ENCODE data around the gene DNAH2. TPM values are rescaled to one million over a fixed set of nuclear protein-coding genes. Genes with fewer than 3 reads are reported as not detected.

The DNAH2 gene
- total and polyA plus RNA-seq, 9 of the 15 experiments (the other 6 are each of a cell fraction or from before 2014, with no cell fraction given), result 0.03 TPM; not detected in 8

DNA sequence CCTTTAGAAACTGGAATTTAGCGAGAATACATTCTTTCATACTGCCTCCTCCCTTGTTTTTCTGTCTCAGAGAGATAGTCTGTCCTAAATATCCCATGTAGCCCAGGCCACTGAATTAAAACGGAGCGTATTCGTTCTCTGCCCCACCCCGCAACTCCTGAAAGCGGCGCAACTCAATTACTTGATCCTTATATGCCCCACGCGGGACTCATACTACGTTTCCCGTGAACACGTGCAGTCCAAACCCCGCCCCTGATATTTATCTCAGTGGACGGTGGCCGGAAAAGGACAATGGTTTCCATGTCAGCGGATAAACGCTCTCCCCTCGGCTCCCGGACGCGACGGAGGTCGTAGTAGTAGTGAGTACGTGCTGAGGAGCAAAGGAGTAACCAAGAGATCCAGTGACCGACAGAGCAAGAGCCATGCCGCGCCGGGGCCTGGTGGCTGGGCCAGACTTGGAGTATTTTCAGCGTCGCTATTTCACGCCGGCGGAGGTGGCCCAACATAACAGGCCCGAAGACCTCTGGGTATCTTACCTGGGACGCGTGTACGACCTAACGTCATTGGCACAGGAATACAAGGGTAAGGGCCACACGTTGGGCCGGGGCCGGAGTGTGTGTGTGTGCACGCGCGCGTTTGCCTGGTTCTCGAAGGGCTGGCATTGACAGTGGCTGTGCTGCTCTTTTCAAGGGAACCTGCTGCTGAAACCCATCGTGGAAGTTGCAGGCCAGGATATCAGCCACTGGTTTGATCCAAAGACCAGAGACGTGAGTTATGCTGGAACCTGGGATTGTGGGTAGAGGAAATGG lies 140.4 kb downstream of the DNAH2 start, which contains the start of gene CYB5D1 (continued):
- TF ChIP-seq, protein P1, sequence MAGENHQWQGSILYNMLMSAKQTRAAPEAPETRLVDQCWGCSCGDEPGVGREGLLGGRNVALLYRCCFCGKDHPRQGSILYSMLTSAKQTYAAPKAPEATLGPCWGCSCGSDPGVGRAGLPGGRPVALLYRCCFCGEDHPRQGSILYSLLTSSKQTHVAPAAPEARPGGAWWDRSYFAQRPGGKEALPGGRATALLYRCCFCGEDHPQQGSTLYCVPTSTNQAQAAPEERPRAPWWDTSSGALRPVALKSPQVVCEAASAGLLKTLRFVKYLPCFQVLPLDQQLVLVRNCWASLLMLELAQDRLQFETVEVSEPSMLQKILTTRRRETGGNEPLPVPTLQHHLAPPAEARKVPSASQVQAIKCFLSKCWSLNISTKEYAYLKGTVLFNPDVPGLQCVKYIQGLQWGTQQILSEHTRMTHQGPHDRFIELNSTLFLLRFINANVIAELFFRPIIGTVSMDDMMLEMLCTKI (IDR thresholded peaks at IDR 0.05; ENCODE audit: partially characterized antibody), result no peak
- TF ChIP-seq IFI16 (CRISPR knock-in tag; IDR thresholded peaks at IDR 0.05), result no peak
- TF ChIP-seq, protein P2, sequence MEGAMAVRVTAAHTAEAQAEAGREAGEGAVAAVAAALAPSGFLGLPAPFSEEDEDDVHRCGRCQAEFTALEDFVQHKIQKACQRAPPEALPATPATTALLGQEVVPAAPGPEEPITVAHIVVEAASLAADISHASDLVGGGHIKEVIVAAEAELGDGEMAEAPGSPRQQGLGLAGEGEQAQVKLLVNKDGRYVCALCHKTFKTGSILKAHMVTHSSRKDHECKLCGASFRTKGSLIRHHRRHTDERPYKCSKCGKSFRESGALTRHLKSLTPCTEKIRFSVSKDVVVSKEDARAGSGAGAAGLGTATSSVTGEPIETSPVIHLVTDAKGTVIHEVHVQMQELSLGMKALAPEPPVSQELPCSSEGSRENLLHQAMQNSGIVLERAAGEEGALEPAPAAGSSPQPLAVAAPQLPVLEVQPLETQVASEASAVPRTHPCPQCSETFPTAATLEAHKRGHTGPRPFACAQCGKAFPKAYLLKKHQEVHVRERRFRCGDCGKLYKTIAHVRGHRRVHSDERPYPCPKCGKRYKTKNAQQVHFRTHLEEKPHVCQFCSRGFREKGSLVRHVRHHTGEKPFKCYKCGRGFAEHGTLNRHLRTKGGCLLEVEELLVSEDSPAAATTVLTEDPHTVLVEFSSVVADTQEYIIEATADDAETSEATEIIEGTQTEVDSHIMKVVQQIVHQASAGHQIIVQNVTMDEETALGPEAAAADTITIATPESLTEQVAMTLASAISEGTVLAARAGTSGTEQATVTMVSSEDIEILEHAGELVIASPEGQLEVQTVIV (CRISPR knock-in tag; IDR thresholded peaks at IDR 0.05; ENCODE audit: borderline replicate concordance), result no peak
- TF ChIP-seq GATAD2B (IDR thresholded peaks at IDR 0.05; ENCODE audit: borderline replicate concordance), result no peak
- TF ChIP-seq BMI1 (IDR thresholded peaks at IDR 0.05; ENCODE audit: low read length), result no peak
- peak; percentile 66 for TF ChIP-seq BRD9 (IDR thresholded peaks at IDR 0.05; ENCODE audit: low read depth, partially characterized antibody)
- TF ChIP-seq ZNF239 (CRISPR knock-in tag; IDR thresholded peaks at IDR 0.05), result no peak
- TF ChIP-seq SPI1 (IDR thresholded peaks at IDR 0.05; ENCODE audit: borderline replicate concordance, low read depth, low read length), result no peak
- TF ChIP-seq PRMT5 (CRISPR knock-in tag; IDR thresholded peaks at IDR 0.05), result no peak
- no peak for TF ChIP-seq HIVEP1 (CRISPR knock-in tag; IDR thresholded peaks at IDR 0.05)
- TF ChIP-seq PTTG1 (tag; IDR thresholded peaks at IDR 0.05; ENCODE audit: low read depth), result no peak
- TF ChIP-seq NRF1 (conservative IDR thresholded peaks at IDR 0.05 in 1 of 2, IDR thresholded peaks at IDR 0.05 in 1 of 2), result no peak
- TF ChIP-seq, protein P3, sequence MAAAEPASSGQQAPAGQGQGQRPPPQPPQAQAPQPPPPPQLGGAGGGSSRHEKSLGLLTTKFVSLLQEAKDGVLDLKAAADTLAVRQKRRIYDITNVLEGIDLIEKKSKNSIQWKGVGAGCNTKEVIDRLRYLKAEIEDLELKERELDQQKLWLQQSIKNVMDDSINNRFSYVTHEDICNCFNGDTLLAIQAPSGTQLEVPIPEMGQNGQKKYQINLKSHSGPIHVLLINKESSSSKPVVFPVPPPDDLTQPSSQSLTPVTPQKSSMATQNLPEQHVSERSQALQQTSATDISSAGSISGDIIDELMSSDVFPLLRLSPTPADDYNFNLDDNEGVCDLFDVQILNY (CRISPR knock-in tag; IDR thresholded peaks at IDR 0.05), result 0 out of 2 replicates have a peak, but pooled peaks have one; percentile 28
- TF ChIP-seq E2F3 (CRISPR knock-in tag; IDR thresholded peaks at IDR 0.05), result no peak
- TF ChIP-seq, protein P4, sequence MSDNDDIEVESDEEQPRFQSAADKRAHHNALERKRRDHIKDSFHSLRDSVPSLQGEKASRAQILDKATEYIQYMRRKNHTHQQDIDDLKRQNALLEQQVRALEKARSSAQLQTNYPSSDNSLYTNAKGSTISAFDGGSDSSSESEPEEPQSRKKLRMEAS (CRISPR knock-in tag; IDR thresholded peaks at IDR 0.05), result peak; percentile 79
- no peak for TF ChIP-seq HNRNPH1 (optimal IDR thresholded peaks at IDR 0.05; ENCODE audit: low read depth, low read length)
- 0 out of 2 replicates have a peak, but pooled peaks have one; percentile 41 for TF ChIP-seq RAD51 (IDR thresholded peaks at IDR 0.05; ENCODE audit: borderline replicate concordance, low read depth)
- TF ChIP-seq, protein P5, sequence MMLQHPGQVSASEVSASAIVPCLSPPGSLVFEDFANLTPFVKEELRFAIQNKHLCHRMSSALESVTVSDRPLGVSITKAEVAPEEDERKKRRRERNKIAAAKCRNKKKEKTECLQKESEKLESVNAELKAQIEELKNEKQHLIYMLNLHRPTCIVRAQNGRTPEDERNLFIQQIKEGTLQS (IDR thresholded peaks at IDR 0.05), result no peak
- TF ChIP-seq, protein P5 (CRISPR knock-in tag; conservative IDR thresholded peaks at IDR 0.05), result no peak
- TF ChIP-seq SIN3A (IDR thresholded peaks at IDR 0.05; ENCODE audit: borderline replicate concordance in 2 of 2, control insufficient read depth in 1 of 2, low read depth in 2 of 2, low read length in 2 of 2), result peak; percentile 88 to 89; a peak in 2 of 4 replicates
- peak; percentile 90 for TF ChIP-seq BHLHE40 (IDR thresholded peaks at IDR 0.05; ENCODE audit: low read length)
- no peak for TF ChIP-seq SNRNP70 (optimal IDR thresholded peaks at IDR 0.05; ENCODE audit: low read depth, low read length)
- TF ChIP-seq ETV5 (CRISPR knock-in tag; IDR thresholded peaks at IDR 0.05; ENCODE audit: low read depth), result no peak; the same call in 1 of the 2 replicates

All from K562 (cell line).